ENCODE data around the gene MYO10. TPM values are rescaled to one million over a fixed set of nuclear protein-coding genes. Genes with fewer than 3 reads are reported as not detected.

The MYO10 gene
- total RNA-seq, 4 donors from 2014 or later, result 51.6 to 190 (median 72.9) TPM

DNA sequence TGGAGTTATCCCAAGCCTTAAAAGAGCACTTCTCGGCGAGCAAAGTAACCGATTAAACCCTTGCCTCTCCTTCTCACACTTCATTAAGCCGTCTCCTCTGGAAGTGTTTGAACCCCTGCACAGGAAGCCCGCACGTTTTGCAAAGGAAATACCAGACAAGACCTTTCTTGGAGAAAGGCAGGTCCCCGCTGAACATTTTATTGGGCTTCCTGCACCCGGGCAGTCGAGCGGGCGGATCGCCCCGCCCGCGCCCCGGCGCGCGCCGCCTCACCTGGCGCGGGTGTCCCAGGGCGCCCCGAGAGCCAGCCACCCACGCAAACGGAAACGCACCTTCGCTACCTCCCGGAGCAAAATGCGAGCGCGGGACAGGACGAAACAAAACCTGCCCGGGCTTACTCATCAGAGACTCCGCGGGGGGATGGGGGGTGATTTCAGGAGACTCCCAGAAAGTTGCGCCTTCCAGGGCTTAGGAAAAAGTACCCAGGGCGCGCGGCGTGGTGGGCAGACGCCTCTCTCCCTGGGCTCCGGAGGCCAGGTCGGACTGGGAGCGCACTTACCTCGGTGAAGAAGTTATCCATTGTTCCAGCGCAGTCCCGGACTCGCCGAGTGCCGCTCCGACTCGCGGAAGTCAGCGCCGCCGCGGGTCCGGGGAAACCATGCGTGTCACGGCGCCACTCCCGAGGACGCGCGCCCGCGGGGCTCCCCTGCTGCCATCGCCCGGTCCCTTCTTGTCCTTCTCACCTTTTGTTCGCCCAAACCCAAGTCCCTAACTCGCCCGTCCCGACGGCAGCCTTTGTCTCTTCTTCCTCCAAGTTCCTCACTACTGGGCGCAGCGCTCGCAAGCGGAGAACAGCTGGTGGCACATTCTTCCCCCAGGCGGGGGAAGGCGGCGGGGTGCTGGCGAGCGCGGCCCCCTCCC is 598 bp downstream of the MYO10 start:
- H3K9me3 ChIP-seq, result no peaks in the 10 kb centered on the region
- no peaks in the 10 kb centered on the region for H3K36me3 ChIP-seq
- TF ChIP-seq POLR2A (IDR thresholded peaks at IDR 0.05), result no peak
- TF ChIP-seq EP300 (IDR thresholded peaks at IDR 0.05; ENCODE audit: low read depth), result no peak
- TF ChIP-seq POLR2AphosphoS5 (IDR thresholded peaks at IDR 0.05), result no peak
- WGBS, 2 donors (ENCODE audit: low coverage in 1 of 2), result 3% methylated on average over 81 of the region's 85 CpGs; no CpG with 5 or more reads in 1 of the 2 donors
- H3K27ac ChIP-seq, result peak overlapping the region; percentile 83 to 92 (median 90)
- peak; percentile 49 for DNase-seq
- peaks cover 0 to 42% (median 32%) of the 10 kb centered on the region in 4 donors for H3K4me1 ChIP-seq
- in situ Hi-C loops (cut with MboI; ENCODE audit: low pct_ligation_motif_present in 1 of 4, low pct_unique_long_range_greater_than_20kb in 1 of 4, low sequenced_read_pairs in 3 of 4), result loop anchor here (25.0 kb wide), 3 partner anchors 202 to 252 kb away; no protein-coding TSS in a partner anchor
- H3K27me3 ChIP-seq, result peaks cover 58% of the 10 kb centered on the region
- intact Hi-C loops (cut with DNase I; ENCODE audit: low total_unique reads), result no loop called here
- peak overlapping the region; percentile 35 to 88 (median 78) for H3K4me3 ChIP-seq

DNA sequence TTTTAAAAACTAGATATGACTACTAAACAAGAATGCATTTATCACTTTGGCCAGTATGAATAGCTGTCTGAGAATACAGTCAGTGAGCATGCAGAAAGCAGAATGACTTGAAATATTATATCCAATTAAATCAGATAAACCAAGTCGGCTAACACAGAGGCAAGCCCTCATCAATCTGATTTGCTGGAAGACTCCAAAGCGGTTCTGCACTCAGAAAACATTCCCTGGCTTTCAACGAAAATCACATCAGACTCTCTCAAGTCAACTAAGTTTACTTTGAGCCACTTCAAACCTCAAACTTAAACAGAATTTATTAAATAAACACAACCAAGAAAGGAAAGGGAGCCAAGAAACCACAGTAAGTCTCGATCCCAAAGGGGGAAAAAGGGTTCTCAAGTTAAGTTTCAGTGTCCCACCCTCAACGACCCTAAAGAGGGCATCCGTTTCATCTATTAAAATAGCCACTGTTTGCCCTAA is 1.4 kb downstream of the MYO10 start:
- H3K36me3 ChIP-seq, result no peaks in the 10 kb centered on the region
- TF ChIP-seq POLR2A (IDR thresholded peaks at IDR 0.05), result no peak
- TF ChIP-seq POLR2AphosphoS5 (IDR thresholded peaks at IDR 0.05), result no peak
- no peak for TF ChIP-seq EP300 (IDR thresholded peaks at IDR 0.05; ENCODE audit: low read depth)
- TF ChIP-seq, protein P1, sequence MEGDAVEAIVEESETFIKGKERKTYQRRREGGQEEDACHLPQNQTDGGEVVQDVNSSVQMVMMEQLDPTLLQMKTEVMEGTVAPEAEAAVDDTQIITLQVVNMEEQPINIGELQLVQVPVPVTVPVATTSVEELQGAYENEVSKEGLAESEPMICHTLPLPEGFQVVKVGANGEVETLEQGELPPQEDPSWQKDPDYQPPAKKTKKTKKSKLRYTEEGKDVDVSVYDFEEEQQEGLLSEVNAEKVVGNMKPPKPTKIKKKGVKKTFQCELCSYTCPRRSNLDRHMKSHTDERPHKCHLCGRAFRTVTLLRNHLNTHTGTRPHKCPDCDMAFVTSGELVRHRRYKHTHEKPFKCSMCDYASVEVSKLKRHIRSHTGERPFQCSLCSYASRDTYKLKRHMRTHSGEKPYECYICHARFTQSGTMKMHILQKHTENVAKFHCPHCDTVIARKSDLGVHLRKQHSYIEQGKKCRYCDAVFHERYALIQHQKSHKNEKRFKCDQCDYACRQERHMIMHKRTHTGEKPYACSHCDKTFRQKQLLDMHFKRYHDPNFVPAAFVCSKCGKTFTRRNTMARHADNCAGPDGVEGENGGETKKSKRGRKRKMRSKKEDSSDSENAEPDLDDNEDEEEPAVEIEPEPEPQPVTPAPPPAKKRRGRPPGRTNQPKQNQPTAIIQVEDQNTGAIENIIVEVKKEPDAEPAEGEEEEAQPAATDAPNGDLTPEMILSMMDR (IDR thresholded peaks at IDR 0.05), result no peak
- H3K4me1 ChIP-seq, result peaks cover 0 to 49% (median 36%) of the 10 kb centered on the region in 4 donors
- peak overlapping the region; percentile 83 to 92 (median 90) for H3K27ac ChIP-seq
- no peak for DNase-seq
- peaks cover 53% of the 10 kb centered on the region for H3K27me3 ChIP-seq
- no peaks in the 10 kb centered on the region for H3K9me3 ChIP-seq
- H3K4me3 ChIP-seq, result peak overlapping the region; percentile 35 to 88 (median 78)
- WGBS, 2 donors (ENCODE audit: low coverage in 1 of 2), result 3% methylated on average over 5 to 6 of the region's 6 CpGs
- in situ Hi-C loops (cut with MboI; ENCODE audit: low pct_ligation_motif_present in 1 of 4, low pct_unique_long_range_greater_than_20kb in 1 of 4, low sequenced_read_pairs in 3 of 4) (loop anchor here (25.0 kb wide), 3 partner anchors 203 to 253 kb away; no protein-coding TSS in a partner anchor), intact Hi-C loops (cut with DNase I; ENCODE audit: low total_unique reads) (no loop called here)

DNA sequence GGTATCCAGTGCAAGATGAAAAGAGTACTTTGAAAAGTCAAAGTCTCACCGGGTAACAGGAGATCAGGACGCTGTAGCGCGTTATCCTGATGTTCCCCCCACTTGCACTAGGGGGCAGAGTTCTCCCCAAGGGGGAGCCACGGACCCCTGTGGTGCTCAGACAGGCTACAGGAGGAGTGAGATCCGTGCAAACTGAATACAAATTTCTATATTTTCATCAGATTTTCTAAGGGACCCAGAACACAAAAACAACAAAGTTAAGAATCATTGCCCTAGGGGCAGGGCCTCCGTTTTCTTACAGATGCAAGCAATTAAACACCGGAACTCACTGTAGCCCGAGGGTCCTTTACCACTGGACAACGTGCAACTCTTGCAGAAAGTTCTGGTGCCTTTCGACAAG is 2.0 kb downstream of the MYO10 start:
- Histone ChIP-seq H3K36me3 (no peaks in the 10 kb centered on the region), H3K4me3 (peak overlapping the region in 3 of 4 donors; percentile 77 to 88 (median 78)), H3K27me3 (peaks cover 53% of the 10 kb centered on the region), H3K9me3 (no peaks in the 10 kb centered on the region), H3K27ac (peak overlapping the region in 3 of 4 donors; percentile 89 to 92 (median 91)), H3K4me1 (peaks cover 0 to 49% (median 36%) of the 10 kb centered on the region in 4 donors)
- intact Hi-C loops (cut with DNase I; ENCODE audit: low total_unique reads), result no loop called here
- TF ChIP-seq POLR2AphosphoS5 (IDR thresholded peaks at IDR 0.05), result peak in 1 of 3 donors; percentile 18
- TF ChIP-seq EP300 (IDR thresholded peaks at IDR 0.05; ENCODE audit: low read depth), result no peak
- TF ChIP-seq, protein P1 (IDR thresholded peaks at IDR 0.05), result peak; percentile 74 to 87 (median 82)
- TF ChIP-seq POLR2A (IDR thresholded peaks at IDR 0.05), result no peak
- WGBS, 2 donors (ENCODE audit: low coverage in 1 of 2), result 7 to 22% methylated on average over 5 to 11 of the region's 11 CpGs
- in situ Hi-C loops (cut with MboI; ENCODE audit: low pct_ligation_motif_present in 1 of 4, low pct_unique_long_range_greater_than_20kb in 1 of 4, low sequenced_read_pairs in 3 of 4), result loop anchor here (25.0 kb wide), 3 partner anchors 203 to 253 kb away; no protein-coding TSS in a partner anchor
- DNase-seq, result peak; percentile 79

DNA sequence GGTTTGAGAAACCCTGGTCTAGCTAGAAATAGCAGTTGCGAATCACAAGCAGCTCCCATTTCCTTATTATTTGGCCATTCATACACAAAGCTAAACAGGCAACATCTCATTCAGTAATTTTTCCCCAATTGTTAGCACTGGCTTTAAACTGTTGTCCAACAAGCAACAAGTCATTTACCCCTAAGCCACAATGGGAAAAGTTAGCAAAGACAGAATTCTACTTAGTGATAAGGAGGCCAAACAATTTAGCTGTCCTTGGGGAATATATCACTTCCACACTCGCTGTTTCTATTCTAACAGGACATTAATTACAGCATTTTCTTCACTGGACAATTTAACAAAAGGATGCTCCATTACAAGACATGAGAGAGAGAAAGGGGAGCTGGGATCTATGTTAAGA is 2.8 kb downstream of the MYO10 start:
- no peak for TF ChIP-seq EP300 (IDR thresholded peaks at IDR 0.05; ENCODE audit: low read depth)
- TF ChIP-seq, protein P1 (IDR thresholded peaks at IDR 0.05), result no peak
- TF ChIP-seq POLR2A (IDR thresholded peaks at IDR 0.05), result no peak
- TF ChIP-seq POLR2AphosphoS5 (IDR thresholded peaks at IDR 0.05), result no peak
- peak overlapping the region in 2 of 4 donors; percentile 77 to 78 for H3K4me3 ChIP-seq
- H3K4me1 ChIP-seq, result peaks cover 0 to 49% (median 36%) of the 10 kb centered on the region in 4 donors
- 38 to 56% methylated on average over 1 to 2 of the region's 2 CpGs for WGBS, 2 donors (ENCODE audit: low coverage in 1 of 2)
- peak overlapping the region; percentile 77 to 92 (median 90) for H3K27ac ChIP-seq
- in situ Hi-C loops (cut with MboI; ENCODE audit: low pct_ligation_motif_present in 1 of 4, low pct_unique_long_range_greater_than_20kb in 1 of 4, low sequenced_read_pairs in 3 of 4) (loop anchor here (25.0 kb wide), 3 partner anchors 204 to 254 kb away; no protein-coding TSS in a partner anchor), intact Hi-C loops (cut with DNase I; ENCODE audit: low total_unique reads) (no loop called here)
- DNase-seq, result no peak
- no peaks in the 10 kb centered on the region for H3K36me3 ChIP-seq
- peaks cover 53% of the 10 kb centered on the region for H3K27me3 ChIP-seq
- no peaks in the 10 kb centered on the region for H3K9me3 ChIP-seq
